ENCODE results near the gene RPS6KA1. TPM values are rescaled to one million over a fixed set of nuclear protein-coding genes. Genes with fewer than 3 reads are reported as not detected.
"Not testable (repeated sequence)": the region's sequence is repeated elsewhere in the genome, so short reads cannot be mapped to it uniquely, and the experiment has no call there.

The RPS6KA1 gene
- total RNA-seq, 1 donor from 2014 or later: 13.3 TPM

DNA sequence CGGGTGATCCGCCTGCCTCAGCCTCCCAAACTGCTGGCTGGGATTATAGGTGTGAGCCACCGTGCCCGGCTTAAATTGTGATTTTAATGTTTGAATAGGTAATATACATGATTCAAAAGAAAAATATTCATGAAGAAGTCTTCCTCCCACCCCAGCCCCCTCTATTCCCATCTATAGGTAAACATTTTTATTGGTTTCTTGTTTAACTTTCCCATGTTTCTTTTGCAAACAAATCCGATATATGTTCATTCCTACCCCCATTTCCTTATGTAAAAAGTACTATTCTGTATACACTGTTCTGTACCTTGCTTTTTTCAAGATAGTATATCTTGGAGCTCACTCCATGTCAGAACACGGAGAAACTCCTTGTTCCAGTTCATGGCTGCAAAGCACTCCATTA lies 23.2 kb downstream of the RPS6KA1 start:
- DNase-seq (ENCODE audit: extremely low read depth, low read depth, low spot score): no peak

DNA sequence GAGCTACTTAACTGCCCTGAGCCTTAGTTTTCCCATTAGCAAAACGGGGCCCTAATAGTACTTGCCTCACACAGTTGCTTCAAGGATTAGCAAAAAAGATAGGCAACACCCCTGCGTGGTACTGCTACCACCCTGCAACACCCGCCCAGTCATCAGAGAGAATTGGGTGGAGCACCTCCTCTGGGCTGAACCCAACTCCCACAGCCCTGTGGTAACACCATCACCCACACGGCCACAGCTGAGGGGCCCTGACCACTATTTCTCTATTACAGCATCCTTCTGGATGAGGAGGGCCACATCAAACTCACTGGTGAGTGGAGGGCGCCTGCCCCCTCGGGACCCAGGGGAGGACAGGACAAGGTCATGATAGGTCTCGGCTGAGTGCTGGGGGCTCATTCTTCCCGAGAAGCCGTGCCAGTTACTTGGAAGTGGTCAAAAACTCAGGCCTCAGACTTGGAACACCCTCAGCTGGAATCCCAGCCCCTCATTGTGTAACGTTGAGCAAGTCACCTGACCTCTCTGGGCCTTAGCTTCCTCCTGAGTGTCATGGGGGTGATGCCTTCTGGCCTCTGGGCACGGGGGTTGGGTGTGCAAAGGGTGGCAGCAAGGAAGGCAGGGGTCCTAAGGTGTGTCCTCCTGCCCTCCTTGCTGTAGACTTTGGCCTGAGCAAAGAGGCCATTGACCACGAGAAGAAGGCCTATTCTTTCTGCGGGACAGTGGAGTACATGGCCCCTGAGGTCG lies 24.6 kb downstream of the RPS6KA1 start:
- no peak for DNase-seq (ENCODE audit: extremely low read depth, low read depth, low spot score)

DNA sequence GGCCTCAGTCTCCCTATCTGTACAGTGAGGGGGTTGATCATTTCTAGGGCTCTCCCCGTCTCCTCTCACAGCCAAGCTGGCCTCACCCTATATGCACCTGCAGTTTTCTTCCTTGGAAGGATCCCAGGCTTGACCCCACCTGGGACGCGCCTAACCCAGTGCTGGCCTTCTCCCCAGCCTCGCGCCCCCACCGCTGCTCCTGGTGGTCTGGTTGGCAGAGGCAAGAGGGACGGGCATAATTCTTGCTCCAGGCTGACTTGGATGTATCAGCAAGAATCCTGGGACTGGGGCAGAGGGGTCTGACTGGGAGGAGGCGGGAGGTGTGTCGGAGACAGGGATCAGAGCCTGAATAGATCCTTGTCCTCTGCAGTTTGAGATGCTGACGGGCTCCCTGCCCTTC lies 25.2 kb downstream of the RPS6KA1 start:
- DNase-seq (ENCODE audit: extremely low read depth, low read depth, low spot score): no peak

DNA sequence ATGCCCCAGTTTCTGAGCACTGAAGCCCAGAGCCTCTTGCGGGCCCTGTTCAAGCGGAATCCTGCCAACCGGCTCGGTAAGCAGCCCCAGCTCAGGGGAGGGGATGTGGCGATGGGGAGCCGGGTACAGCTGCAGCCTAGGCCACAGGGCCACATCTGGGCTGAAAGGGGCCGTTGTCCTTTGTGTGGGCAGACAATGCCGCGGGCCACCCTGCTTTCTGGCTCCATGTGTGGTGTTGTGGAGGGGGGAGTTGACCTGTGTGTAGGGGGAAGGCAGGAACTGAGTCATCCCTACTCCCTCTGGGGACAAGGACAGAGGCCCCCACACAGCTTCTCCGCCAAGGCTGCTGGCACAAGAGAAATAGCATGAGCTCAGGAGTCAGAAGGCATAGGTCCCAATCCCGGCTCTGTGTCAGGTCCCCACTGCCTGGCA lies 26.0 kb downstream of the RPS6KA1 start:
- no peak for DNase-seq (ENCODE audit: extremely low read depth, low read depth, low spot score)

DNA sequence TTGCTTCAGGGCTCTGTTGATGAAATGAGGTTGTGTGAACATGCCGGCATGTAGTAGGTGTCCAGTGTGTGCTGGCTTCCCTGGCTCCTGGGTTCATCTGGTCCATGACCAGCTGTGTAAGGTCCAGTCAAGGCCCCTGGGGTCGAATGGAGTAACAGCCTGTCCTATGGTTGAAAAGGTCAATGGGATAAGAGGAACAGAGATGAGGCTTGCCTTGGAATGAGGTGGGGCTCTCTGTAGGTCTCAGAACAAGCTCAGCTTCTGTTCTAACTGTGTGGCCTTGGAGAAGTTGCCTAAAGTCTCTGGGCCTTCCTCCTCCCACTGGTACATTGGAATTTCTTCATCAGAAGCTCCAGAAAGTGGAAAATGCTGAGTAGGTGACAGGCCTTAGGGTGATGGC lies 26.6 kb downstream of the RPS6KA1 start:
- no peak for DNase-seq (ENCODE audit: extremely low read depth, low read depth, low spot score)

DNA sequence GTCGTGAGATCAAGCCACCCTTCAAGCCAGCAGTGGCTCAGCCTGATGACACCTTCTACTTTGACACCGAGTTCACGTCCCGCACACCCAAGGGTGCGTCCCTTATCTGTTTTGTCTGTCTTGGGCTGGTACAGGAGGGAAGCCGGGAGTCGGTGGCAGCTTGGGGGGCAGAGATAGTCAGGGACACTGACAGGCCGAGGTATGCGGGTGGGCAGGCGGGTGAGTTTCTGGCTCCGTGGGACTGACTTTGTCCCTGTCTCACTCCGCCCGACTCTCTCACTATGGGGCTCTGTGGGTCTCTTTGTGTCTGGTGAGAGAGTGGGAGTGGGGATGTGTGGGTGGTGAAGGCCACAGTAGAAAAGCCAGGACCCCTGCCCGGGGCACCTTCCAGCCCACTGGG lies 27.4 kb downstream of the RPS6KA1 start:
- no peak for DNase-seq (ENCODE audit: extremely low read depth, low read depth, low spot score)

DNA sequence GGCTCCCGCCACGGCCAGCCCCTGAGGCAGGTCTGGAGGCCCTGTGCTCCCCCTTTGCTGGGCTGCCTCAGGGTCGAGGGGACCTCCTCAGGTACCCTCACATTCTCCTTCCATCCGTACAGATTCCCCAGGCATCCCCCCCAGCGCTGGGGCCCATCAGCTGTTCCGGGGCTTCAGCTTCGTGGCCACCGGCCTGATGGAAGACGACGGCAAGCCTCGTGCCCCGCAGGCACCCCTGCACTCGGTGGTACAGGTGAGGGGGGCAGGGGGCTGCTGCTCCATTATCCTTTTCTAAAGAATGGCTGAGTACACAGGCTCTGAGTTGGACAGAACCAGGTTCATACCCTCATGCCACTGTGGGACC lies 29.1 kb downstream of the RPS6KA1 start:
- DNase-seq (ENCODE audit: extremely low read depth, low read depth, low spot score): no peak

DNA sequence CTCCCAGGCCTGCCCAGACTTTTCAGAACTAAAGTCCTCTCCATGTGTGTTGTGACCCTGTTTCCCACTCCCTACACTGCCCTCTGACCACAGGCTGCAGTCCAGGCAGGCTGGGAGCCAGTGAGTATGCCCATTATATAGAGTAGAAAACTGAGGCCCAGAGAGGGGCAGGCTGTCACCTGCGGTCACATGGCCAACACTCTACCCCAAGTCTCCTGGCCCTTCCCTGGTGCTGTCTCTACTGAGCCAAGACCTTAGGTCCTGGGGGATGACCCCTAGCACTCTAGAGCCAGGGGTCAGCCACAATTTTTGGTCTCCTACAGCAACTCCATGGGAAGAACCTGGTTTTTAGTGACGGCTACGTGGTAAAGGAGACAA lies 30.8 kb downstream of the RPS6KA1 start:
- DNase-seq (ENCODE audit: extremely low read depth, low read depth, low spot score): no peak

DNA sequence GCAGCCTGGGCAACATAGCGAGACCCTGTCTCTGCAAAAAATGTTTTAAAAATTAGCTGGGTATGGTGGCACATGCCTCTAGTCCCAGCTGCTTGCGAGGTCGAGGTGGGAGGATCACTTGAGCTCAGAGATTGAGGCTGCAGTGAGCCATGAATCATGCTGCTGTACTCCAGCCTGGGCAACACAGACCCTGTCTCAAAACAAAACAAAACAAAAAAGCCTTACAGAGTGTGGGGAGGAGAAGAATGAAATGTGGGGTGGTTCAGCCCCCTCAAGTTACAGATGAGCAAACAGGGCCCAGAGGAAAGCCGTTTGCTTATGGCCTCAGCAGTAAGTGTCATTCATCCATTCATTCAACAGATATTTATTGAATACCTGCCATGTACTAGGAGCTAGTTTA lies 40.7 kb downstream of the RPS6KA1 start:
- no peak for DNase-seq (ENCODE audit: extremely low read depth, low read depth, low spot score)

DNA sequence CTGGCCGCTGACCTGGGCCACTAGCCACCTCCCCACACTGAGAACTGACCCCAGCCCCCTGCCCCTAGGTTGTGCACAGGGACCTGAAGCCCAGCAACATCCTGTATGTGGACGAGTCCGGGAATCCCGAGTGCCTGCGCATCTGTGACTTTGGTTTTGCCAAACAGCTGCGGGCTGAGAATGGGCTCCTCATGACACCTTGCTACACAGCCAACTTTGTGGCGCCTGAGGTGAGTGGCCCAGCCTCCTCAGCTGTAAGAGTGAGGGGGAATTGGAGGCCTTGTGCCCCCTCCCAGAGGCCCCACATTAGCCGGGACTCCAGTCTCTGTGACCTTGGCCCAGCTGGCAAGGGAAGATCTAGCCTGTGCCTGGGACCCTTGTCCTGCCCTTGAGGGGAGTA lies 41.8 kb downstream of the RPS6KA1 start:
- no peak for DNase-seq (ENCODE audit: extremely low read depth, low read depth, low spot score)

DNA sequence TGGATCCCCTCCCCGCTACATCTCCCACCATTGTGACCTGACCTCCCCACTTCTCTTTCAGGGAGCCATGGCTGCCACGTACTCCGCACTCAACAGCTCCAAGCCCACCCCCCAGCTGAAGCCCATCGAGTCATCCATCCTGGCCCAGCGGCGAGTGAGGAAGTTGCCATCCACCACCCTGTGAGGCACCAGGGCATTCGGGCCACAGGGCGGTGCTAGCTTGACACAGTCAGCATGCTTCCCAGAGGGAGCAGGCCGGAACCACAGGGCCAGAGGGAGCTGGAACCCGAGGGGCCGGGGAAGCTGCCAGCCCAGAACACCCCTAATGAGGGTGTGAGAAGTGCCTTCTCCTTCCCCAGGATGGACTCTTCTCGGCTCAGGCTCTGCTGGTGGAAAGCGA lies 44.5 kb downstream of the RPS6KA1 start:
- no peak for DNase-seq (ENCODE audit: extremely low read depth, low read depth, low spot score)

DNA sequence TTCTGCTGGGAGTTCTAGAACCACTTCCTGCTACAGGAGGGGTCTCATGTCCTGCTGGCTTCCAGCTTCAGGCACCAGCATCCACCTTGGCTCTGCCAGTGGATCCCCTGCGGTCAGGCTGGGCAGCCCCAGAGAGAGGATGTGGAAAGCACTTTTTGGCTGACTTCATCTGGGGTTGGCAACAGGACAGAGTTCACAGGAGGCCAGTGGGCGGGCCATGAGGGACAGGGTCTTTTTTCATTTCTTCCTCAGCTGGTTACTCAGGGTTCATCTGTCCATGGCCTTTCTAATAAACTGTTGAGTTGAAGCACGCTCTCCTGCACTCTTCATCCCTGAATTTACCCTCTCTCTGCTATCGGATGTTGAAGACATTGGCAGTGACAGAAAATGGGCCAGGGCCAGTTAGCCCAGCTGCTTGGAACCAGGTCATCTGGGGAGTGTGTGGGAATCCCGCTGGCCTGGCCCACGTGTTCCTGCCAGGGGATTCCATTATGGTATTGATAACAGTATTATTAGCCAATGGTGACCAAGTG lies 45.2 kb downstream of the RPS6KA1 start:
- no peak for DNase-seq (ENCODE audit: extremely low read depth, low read depth, low spot score)

DNA sequence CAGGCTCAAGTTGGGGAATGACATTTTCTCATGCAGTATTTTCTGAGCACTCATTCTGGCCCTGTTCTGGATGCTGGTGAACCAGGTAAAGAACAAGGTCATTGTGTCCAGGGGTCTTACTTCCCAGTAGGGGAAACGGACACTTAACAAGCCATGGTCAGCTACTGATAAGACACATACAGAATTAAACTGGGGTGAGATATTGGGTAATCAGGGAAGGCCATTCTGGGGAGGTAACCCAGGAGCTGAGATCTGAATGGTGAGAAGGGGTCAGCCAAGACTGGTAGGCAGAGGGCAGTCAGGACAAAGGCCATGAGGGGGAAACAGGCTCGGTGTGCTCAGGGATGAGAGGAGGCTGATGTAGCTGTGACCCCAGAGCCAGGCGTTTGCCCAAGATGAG lies 45.8 kb downstream of the RPS6KA1 start:
- no peak for DNase-seq (ENCODE audit: extremely low read depth, low read depth, low spot score)

DNA sequence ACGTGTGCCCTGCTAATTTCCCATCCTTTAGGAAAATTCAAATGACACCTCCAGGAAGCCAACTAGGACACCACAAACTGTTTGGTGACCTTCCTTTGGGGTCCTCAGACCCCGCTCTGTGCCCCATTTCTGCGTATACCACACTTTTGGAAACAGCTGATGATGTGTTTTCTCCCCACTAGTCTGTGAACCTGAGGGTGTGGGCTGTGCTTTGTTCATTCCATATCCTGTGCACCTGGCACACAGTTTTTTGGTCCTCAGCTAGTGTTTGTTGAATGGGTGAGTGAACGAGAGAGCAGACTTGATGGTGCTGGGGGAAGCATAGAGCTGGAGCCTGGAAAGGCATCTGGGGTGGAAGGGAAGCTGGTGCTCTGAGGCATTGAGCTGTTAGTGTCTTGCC lies 48.6 kb downstream of the RPS6KA1 start:
- no peak for DNase-seq (ENCODE audit: extremely low read depth, low read depth, low spot score)

DNA sequence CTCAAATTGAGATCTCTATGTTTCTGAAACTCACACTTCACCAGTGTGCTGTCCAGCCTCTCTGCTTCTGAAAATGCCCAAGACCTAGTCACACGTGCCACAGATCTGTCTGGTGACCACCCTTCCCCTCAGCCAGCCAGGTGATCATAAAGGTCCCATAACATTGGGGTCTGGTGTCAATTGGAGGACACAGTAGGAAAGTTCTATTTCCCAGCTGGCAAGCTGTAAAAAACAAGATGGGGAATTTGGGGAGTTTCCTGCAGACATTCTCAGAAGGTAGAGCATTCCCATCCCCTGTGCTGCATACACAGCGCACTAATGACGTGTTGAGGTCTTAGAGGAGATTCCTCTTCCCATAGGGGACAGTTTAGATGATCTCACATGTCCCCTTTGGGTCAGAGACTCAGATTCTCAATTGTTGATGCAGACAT lies 50.1 kb downstream of the RPS6KA1 start:
- DNase-seq (ENCODE audit: extremely low read depth, low read depth, low spot score): no peak

DNA sequence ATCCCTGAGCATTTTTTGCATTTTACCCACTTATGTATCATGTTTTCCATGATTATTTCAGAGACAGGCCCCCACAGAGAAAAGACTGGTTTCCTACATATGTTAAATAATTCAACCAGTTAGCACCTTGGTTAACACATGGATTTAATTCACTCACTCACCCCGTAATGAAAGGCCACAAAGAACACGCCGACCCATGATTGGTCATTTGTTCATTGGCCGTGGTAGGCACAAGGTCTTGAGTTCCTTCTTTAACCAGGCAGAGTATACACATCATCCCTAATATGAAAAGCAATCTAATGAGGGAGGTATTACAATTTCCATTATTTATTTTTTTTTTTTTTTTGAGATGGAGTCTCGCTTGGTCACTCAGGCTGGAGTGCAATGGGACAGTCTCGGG lies 50.6 kb downstream of the RPS6KA1 start:
- DNase-seq (ENCODE audit: extremely low read depth, low read depth, low spot score): no peak

DNA sequence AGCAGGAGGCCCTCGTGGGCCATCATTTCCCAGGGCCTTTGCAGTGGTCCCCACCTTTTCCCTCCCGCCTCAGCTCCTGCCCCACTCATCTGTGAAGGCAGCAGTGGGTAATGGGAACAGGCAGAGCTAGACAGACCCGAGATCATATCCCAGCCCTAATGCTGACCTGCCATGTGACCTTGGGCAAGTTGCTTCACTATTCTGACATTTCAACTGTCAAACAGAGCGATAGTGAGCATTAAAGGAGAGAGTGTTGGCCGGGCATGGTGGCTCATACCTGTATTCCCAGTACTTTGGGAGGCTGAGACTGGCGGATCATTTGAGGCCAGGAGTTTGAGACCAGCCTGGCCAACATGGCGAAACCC lies 51.7 kb downstream of the RPS6KA1 start:
- no peak for DNase-seq (ENCODE audit: extremely low read depth, low read depth, low spot score)

DNA sequence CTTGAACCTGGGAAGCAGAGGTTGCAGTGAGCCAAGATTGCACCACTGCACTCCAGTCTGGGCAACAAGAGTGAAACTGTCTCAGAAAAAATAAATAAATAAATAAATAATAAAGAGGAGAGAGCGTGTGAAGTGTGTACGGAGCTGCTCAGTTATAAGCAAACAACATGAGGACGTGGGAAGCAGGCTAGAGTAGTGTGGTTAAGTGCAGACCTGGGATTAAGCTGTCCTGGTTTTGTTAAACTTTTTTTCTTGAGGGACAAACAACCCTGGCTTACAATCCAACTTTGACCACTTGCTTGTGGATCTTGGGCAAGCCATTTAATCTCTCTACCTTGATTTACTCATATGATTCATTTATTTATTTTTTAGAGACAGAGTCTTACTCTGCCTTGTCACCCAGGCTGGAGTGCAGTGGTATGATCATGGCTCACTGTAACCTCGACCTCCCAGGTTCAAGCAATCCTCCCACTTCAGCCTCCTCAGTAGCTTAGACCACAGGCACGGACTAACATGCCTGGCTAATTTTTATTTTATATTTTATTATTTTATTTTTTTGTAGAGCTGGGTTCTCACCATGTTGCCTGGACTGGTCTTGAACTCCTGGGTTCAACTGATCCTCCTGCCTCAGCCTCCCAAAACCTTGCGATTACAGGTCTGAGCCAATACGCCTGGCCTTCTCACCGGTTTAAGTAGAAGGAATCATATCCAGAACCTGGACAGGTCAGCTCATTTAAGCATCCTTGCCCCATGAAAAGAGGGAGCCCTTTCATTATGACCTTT lies 52.7 kb downstream of the RPS6KA1 start:
- no peak for DNase-seq (ENCODE audit: extremely low read depth, low read depth, low spot score)

DNA sequence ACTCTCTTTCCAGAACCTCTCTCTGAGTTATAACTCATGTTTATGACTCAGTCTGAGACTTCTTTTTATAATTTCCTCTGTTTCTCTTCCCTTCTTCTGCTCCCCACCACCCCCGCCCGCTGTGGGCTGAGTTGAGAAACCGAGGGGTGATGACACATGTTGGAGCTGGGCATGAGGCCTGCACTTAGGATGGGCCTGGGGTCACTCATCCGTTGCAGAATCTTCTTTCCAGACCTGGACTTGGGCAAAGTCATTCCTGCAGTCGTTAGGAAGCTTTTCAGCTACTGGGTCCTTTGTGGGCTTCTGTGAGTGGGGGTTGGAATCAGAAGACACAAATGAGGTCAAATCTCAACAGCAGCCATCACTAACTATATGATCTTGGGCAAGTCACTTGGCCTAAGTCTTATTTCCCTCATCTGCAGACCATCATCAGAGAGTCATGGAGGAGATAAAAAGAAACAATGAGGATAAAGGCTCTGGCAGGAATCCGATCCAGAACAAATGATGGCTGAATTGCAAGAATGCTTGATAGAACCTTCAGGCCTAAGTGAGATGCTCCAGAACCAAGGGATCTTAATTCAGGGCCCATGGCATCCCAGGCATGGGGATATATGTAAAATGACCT lies 53.4 kb downstream of the RPS6KA1 start:
- no peak for DNase-seq (ENCODE audit: extremely low read depth, low read depth, low spot score)

DNA sequence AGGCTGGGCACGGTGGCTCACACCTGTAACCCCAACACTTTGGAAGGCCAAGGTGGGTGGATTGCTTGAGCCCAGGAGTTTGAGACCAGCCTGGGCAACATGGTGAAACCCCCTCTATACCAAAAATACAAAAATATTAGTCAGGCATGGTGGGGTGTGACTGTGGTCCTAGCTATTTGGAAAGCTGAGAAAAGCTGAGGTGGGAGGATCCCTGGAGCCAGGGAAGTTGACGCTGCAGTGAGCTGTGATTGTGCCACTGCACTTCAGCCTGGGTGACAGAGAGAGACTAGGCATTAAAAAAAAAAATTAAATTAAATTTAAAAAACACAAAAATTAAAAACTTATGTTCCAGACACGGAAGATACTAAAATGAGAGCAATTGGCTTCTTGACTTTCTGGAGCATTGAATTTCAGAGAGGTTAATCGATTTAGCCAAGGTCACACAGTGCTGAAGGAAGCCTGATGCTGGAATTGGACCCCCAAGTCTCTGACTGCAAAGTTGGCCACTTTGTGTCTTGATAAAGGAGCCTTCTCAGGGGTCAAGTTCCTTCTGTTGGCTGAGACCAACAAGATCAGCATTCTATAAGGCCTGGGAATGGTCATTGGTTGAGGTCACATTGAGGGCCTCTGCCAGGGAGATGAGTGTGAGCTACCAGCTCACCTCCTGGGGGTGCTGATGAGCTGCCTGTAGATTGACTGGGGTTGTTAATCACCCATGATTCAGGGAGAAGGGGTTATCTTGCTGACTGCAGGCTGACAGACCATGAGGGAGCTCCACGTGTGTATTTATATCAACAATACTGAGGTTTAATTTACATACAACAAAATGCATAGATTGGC lies 54.3 kb downstream of the RPS6KA1 start:
- DNase-seq (ENCODE audit: extremely low read depth, low read depth, low spot score): no peak

DNA sequence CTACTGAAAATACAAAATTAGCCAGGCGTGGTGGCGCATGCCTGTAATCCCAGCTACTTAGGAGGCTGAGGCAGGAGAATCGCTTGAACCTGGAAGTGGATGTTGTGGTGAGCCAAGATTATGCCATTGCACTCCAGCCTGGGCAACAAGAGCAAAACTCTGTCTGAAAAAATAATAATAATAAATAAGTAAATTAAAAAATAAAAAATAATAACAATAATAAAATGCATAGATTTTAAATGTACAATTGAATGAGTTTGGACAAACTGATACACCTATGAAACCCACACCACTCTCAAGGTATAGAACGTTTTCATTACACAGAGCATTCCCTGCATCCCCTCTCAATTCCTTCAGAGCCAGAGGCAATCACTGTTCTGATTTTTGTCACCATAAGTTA lies 55.0 kb downstream of the RPS6KA1 start:
- not testable (repeated sequence) for DNase-seq (ENCODE audit: extremely low read depth, low read depth, low spot score)
